ENCODE results near the gene MEF2A.

The MEF2A gene

GRCh38 chr15:99762288-99762687, 196.5 kb downstream of the MEF2A start:
- H3K9me3 ChIP-seq (ENCODE audit: control insufficient read depth, insufficient read depth, low read length) = no peaks in the 10 kb centered on the region
- no peaks in the 10 kb centered on the region for H3K4me1 ChIP-seq (ENCODE audit: insufficient read depth, low read length)
- no peaks in the 10 kb centered on the region for H3K36me3 ChIP-seq (ENCODE audit: insufficient read depth, low read length)

GRCh38 chr15:99763827-99764226, 198.0 kb downstream of the MEF2A start:
- no peaks in the 10 kb centered on the region for H3K36me3 ChIP-seq (ENCODE audit: insufficient read depth, low read length)
- H3K9me3 ChIP-seq (ENCODE audit: control insufficient read depth, insufficient read depth, low read length) = no peaks in the 10 kb centered on the region
- H3K9ac ChIP-seq (ENCODE audit: low read depth, low read length) = no peak overlapping the region
- no peaks in the 10 kb centered on the region for H3K4me1 ChIP-seq (ENCODE audit: insufficient read depth, low read length)

More at GRCh38 chr15:99762288-99762687, 196.5 kb downstream of the MEF2A start:
- H3K9ac ChIP-seq (ENCODE audit: low read depth, low read length) = no peak overlapping the region

- Histone ChIP-seq H3K36me3 (ENCODE audit: insufficient read depth, low read length) (no peaks in the 10 kb centered on the region), H3K4me1 (ENCODE audit: insufficient read depth, low read length) (no peaks in the 10 kb centered on the region), H3K9ac (ENCODE audit: low read depth, low read length) (no peak overlapping the region), H3K9me3 (ENCODE audit: control insufficient read depth, insufficient read depth, low read length) (no peaks in the 10 kb centered on the region)
Measured at GRCh38 chr15:99764522-99764921, 198.7 kb downstream of the MEF2A start.

All from ES-I3 (cell line).